Esophagus squamous epithelium (tissue), 4 donors: ENCODE results near the gene ASIC2.

Experiments
- CTCF ChIP-seq, 6 experiments: fragments of 450-650 bp in 4 of 6; fragments of 200-600 bp in 2 of 6; sonication (generic) in 2 of 6; IDR thresholded peaks; one replicate each; pipeline ENCODE4 v1.5.1; 2016 to 2019; ENCODE audit warnings: antibody characterized with exemption in 6 of 6, mild to moderate bottlenecking in 4 of 6, moderate library complexity in 4 of 6
- POLR2A ChIP-seq, 4 donors: fragments of 450-650 bp; IDR thresholded peaks; one replicate each; pipeline ENCODE4 v1.6.1; 2017; ENCODE audit warnings: antibody characterized with exemption in 4 of 4, mild to moderate bottlenecking in 4 of 4, moderate library complexity in 3 of 4

GRCh38 chr17:32964541-32964940 is 328.6 kb downstream of the ASIC2 start:
- no peak for TF ChIP-seq CTCF (IDR thresholded peaks at IDR 0.05)
- no peak for TF ChIP-seq POLR2A (IDR thresholded peaks at IDR 0.05)
